WTC11 (cell line): ENCODE data around the gene CCDC180.

Experiments used
- CBFB ChIP-seq: sonication (generic); formaldehyde crosslinking; IDR thresholded peaks from 2 replicates; pipeline ENCODE4 v1.8.1; 2022; ENCODE audit warnings: mild to moderate bottlenecking, low read depth, missing genetic modification reagents
- CTCF ChIP-seq: fragments of 200-600 bp; IDR thresholded peaks from 2 replicates; pipeline ENCODE4 v1.8.0; 2022; ENCODE audit warnings: antibody characterized with exemption
- HMGA2 ChIP-seq: fragments of 250-450 bp; sonication (Bioruptor Pico); IDR thresholded peaks from 2 replicates; pipeline ENCODE4 v1.4.0; 2021; ENCODE audit warnings: mild to moderate bottlenecking, moderate library complexity
- HMGXB4 ChIP-seq: sonication (generic); formaldehyde crosslinking; IDR thresholded peaks from 2 replicates; pipeline ENCODE4 v1.8.1; 2023; ENCODE audit warnings: mild to moderate bottlenecking, moderate library complexity, missing genetic modification reagents
- JUN ChIP-seq: sonication (generic); formaldehyde crosslinking; IDR thresholded peaks from 2 replicates; pipeline ENCODE4 v1.8.0; 2023; ENCODE audit warnings: mild to moderate bottlenecking, missing genetic modification reagents
- MAX ChIP-seq: sonication (generic); formaldehyde crosslinking; IDR thresholded peaks from 2 replicates; pipeline ENCODE4 v1.8.0; 2022; ENCODE audit warnings: mild to moderate bottlenecking, missing genetic modification reagents
- SMAD4 ChIP-seq: sonication (generic); formaldehyde crosslinking; IDR thresholded peaks from 2 replicates; pipeline ENCODE4 v1.8.0; 2022; ENCODE audit warnings: mild to moderate bottlenecking, missing genetic modification reagents
- SP1 ChIP-seq: sonication (generic); formaldehyde crosslinking; conservative IDR thresholded peaks from 2 replicates; pipeline ENCODE4 v1.8.1; 2022; ENCODE audit warnings: missing genetic modification reagents
- ZNF263 ChIP-seq: sonication (generic); formaldehyde crosslinking; IDR thresholded peaks from 2 replicates; pipeline ENCODE4 v1.8.1; 2022; ENCODE audit warnings: low read depth, mild to moderate bottlenecking, moderate library complexity, missing genetic modification reagents
- ZNF317 ChIP-seq: sonication (generic); formaldehyde crosslinking; IDR thresholded peaks from 2 replicates; pipeline ENCODE4 v1.8.1; 2023; ENCODE audit warnings: low read depth, mild to moderate bottlenecking, moderate library complexity, missing genetic modification reagents, borderline replicate concordance
- TF ChIP-seq, protein P1 (sequence below): sonication (generic); formaldehyde crosslinking; IDR thresholded peaks from 2 replicates; pipeline ENCODE4 v1.8.1; 2022; ENCODE audit warnings: low read depth, mild to moderate bottlenecking, moderate library complexity, missing genetic modification reagents, borderline replicate concordance

- no peak for TF ChIP-seq MAX (CRISPR knock-in tag)
- no peak for TF ChIP-seq CTCF
- TF ChIP-seq ZNF317 (CRISPR knock-in tag) = no peak
- no peak for TF ChIP-seq CBFB (CRISPR knock-in tag)
- TF ChIP-seq HMGA2 (CRISPR knock-in tag) = no peak
- TF ChIP-seq, protein P1, sequence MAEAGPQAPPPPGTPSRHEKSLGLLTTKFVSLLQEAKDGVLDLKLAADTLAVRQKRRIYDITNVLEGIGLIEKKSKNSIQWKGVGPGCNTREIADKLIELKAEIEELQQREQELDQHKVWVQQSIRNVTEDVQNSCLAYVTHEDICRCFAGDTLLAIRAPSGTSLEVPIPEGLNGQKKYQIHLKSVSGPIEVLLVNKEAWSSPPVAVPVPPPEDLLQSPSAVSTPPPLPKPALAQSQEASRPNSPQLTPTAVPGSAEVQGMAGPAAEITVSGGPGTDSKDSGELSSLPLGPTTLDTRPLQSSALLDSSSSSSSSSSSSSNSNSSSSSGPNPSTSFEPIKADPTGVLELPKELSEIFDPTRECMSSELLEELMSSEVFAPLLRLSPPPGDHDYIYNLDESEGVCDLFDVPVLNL (CRISPR knock-in tag) = no peak
- no peak for TF ChIP-seq JUN (CRISPR knock-in tag)
- no peak for TF ChIP-seq HMGXB4 (CRISPR knock-in tag)
- TF ChIP-seq SMAD4 (CRISPR knock-in tag) = no peak
- TF ChIP-seq SP1 (CRISPR knock-in tag) = no peak
- TF ChIP-seq ZNF263 (CRISPR knock-in tag) = no peak
Observed at GRCh38 chr9:97310896-97311295, 3.4 kb downstream of the CCDC180 start.
